ENCODE results near the gene C1orf115.
"Not testable (repeated sequence)": the region's sequence is repeated elsewhere in the genome, so short reads cannot be mapped to it uniquely, and the experiment has no call there.

Gene C1orf115

GRCh38 chr1:220683716-220684115, 6.4 kb upstream of the C1orf115 start:
- not testable (repeated sequence) for H3K4me3 Mint-ChIP-seq; H3K27ac Mint-ChIP-seq; H3K4me1 Mint-ChIP-seq (ENCODE audit: low read depth); H3K9me3 Mint-ChIP-seq; DNase-seq (ENCODE audit: low spot score); H3K36me3 Mint-ChIP-seq (ENCODE audit: low read depth); H3K27me3 Mint-ChIP-seq (ENCODE audit: low read depth)

GRCh38 chr1:220684890-220685289, 5.3 kb upstream of the C1orf115 start:
- no peak overlapping the region for H3K4me3 Mint-ChIP-seq

GRCh38 chr1:220685879-220686278, 4.3 kb upstream of the C1orf115 start:
- no peak for DNase-seq (ENCODE audit: low spot score)
- Mint-ChIP-seq H3K36me3 (ENCODE audit: low read depth) (no peaks in the 10 kb centered on the region), H3K4me3 (no peak overlapping the region), H3K27ac (no peak overlapping the region), H3K4me1 (ENCODE audit: low read depth) (peaks cover 4% of the 10 kb centered on the region), H3K27me3 (ENCODE audit: low read depth) (peaks cover 8% of the 10 kb centered on the region), H3K9me3 (no peaks in the 10 kb centered on the region)

More at GRCh38 chr1:220684890-220685289, 5.3 kb upstream of the C1orf115 start:
- DNase-seq (ENCODE audit: low spot score) = no peak
- H3K36me3 Mint-ChIP-seq (ENCODE audit: low read depth) = no peaks in the 10 kb centered on the region
- peaks cover 3% of the 10 kb centered on the region for H3K4me1 Mint-ChIP-seq (ENCODE audit: low read depth)
- H3K27me3 Mint-ChIP-seq (ENCODE audit: low read depth) = peaks cover 3% of the 10 kb centered on the region
- H3K9me3 Mint-ChIP-seq = no peaks in the 10 kb centered on the region
- H3K27ac Mint-ChIP-seq = no peak overlapping the region

- Mint-ChIP-seq H3K4me3 (no peak overlapping the region), H3K27ac (no peak overlapping the region), H3K27me3 (ENCODE audit: low read depth) (peaks cover 24% of the 10 kb centered on the region), H3K36me3 (ENCODE audit: low read depth) (no peaks in the 10 kb centered on the region), H3K4me1 (ENCODE audit: low read depth) (peaks cover 6% of the 10 kb centered on the region), H3K9me3 (no peaks in the 10 kb centered on the region)
- DNase-seq (ENCODE audit: low spot score) = no peak
Observed at GRCh38 chr1:220687809-220688208, 2.4 kb upstream of the C1orf115 start.

- Mint-ChIP-seq H3K36me3 (ENCODE audit: low read depth) (no peaks in the 10 kb centered on the region), H3K27me3 (ENCODE audit: low read depth) (peaks cover 29% of the 10 kb centered on the region), H3K4me1 (ENCODE audit: low read depth) (peaks cover 6% of the 10 kb centered on the region), H3K4me3 (peak overlapping the region; percentile 80), H3K9me3 (no peaks in the 10 kb centered on the region), H3K27ac (no peak overlapping the region)
- DNase-seq (ENCODE audit: low spot score) = no peak
Observed at GRCh38 chr1:220689666-220690065, 497 bp upstream of the C1orf115 start.

GRCh38 chr1:220691053-220691684, 1.0 kb downstream of the C1orf115 start:
- Mint-ChIP-seq H3K9me3 (no peaks in the 10 kb centered on the region), H3K4me1 (ENCODE audit: low read depth) (peaks cover 6% of the 10 kb centered on the region), H3K4me3 (peak overlapping the region; percentile 43), H3K27ac (no peak overlapping the region), H3K36me3 (ENCODE audit: low read depth) (no peaks in the 10 kb centered on the region), H3K27me3 (ENCODE audit: low read depth) (peaks cover 29% of the 10 kb centered on the region)
- DNase-seq (ENCODE audit: low spot score) = no peak

GRCh38 chr1:220692436-220693228, 2.5 kb downstream of the C1orf115 start:
- Mint-ChIP-seq H3K4me1 (ENCODE audit: low read depth) (peaks cover 6% of the 10 kb centered on the region), H3K4me3 (no peak overlapping the region), H3K36me3 (ENCODE audit: low read depth) (no peaks in the 10 kb centered on the region), H3K27ac (no peak overlapping the region), H3K9me3 (no peaks in the 10 kb centered on the region), H3K27me3 (ENCODE audit: low read depth) (peaks cover 29% of the 10 kb centered on the region)
- DNase-seq (ENCODE audit: low spot score) = no peak

- Mint-ChIP-seq H3K27me3 (ENCODE audit: low read depth) (peaks cover 26% of the 10 kb centered on the region), H3K4me3 (no peak overlapping the region), H3K4me1 (ENCODE audit: low read depth) (peaks cover 3% of the 10 kb centered on the region), H3K36me3 (ENCODE audit: low read depth) (no peaks in the 10 kb centered on the region), H3K9me3 (no peaks in the 10 kb centered on the region), H3K27ac (no peak overlapping the region)
- DNase-seq (ENCODE audit: low spot score) = no peak
Observed at GRCh38 chr1:220694866-220695382, 4.8 kb downstream of the C1orf115 start.

- Mint-ChIP-seq H3K9me3 (no peaks in the 10 kb centered on the region), H3K27ac (no peak overlapping the region), H3K36me3 (ENCODE audit: low read depth) (no peaks in the 10 kb centered on the region), H3K4me3 (no peak overlapping the region), H3K4me1 (ENCODE audit: low read depth) (peaks cover 2% of the 10 kb centered on the region), H3K27me3 (ENCODE audit: low read depth) (peaks cover 23% of the 10 kb centered on the region)
- no peak for DNase-seq (ENCODE audit: low spot score)
Observed at GRCh38 chr1:220695426-220695825, 5.3 kb downstream of the C1orf115 start.

GRCh38 chr1:220696226-220696862, 6.2 kb downstream of the C1orf115 start:
- peaks cover 16% of the 10 kb centered on the region for H3K27me3 Mint-ChIP-seq (ENCODE audit: low read depth)
- no peaks in the 10 kb centered on the region for H3K36me3 Mint-ChIP-seq (ENCODE audit: low read depth)
- no peaks in the 10 kb centered on the region for H3K9me3 Mint-ChIP-seq
- no peak for DNase-seq (ENCODE audit: low spot score)
- H3K4me3 Mint-ChIP-seq = no peak overlapping the region
- no peak overlapping the region for H3K27ac Mint-ChIP-seq
- no peaks in the 10 kb centered on the region for H3K4me1 Mint-ChIP-seq (ENCODE audit: low read depth)

GRCh38 chr1:220696863-220697231, 6.7 kb downstream of the C1orf115 start:
- H3K36me3 Mint-ChIP-seq (ENCODE audit: low read depth) = no peaks in the 10 kb centered on the region
- no peak for DNase-seq (ENCODE audit: low spot score)

GRCh38 chr1:220697326-220697725, 7.2 kb downstream of the C1orf115 start:
- Mint-ChIP-seq H3K4me3 (no peak overlapping the region), H3K4me1 (ENCODE audit: low read depth) (peaks cover 3% of the 10 kb centered on the region), H3K9me3 (no peaks in the 10 kb centered on the region), H3K27me3 (ENCODE audit: low read depth) (peaks cover 15% of the 10 kb centered on the region), H3K27ac (no peak overlapping the region), H3K36me3 (ENCODE audit: low read depth) (no peaks in the 10 kb centered on the region)
- DNase-seq (ENCODE audit: low spot score) = no peak

More at GRCh38 chr1:220696863-220697231, 6.7 kb downstream of the C1orf115 start:
- peaks cover 12% of the 10 kb centered on the region for H3K27me3 Mint-ChIP-seq (ENCODE audit: low read depth)
- H3K4me3 Mint-ChIP-seq = no peak overlapping the region
- no peaks in the 10 kb centered on the region for H3K9me3 Mint-ChIP-seq
- H3K27ac Mint-ChIP-seq = no peak overlapping the region
- H3K4me1 Mint-ChIP-seq (ENCODE audit: low read depth) = no peaks in the 10 kb centered on the region

- Mint-ChIP-seq H3K4me3 (no peak overlapping the region), H3K36me3 (ENCODE audit: low read depth) (no peaks in the 10 kb centered on the region), H3K27ac (no peak overlapping the region), H3K4me1 (ENCODE audit: low read depth) (peaks cover 3% of the 10 kb centered on the region), H3K27me3 (ENCODE audit: low read depth) (peaks cover 8% of the 10 kb centered on the region), H3K9me3 (no peaks in the 10 kb centered on the region)
- no peak for DNase-seq (ENCODE audit: low spot score)
Observed at GRCh38 chr1:220698607-220699016, 8.4 kb downstream of the C1orf115 start.

- H3K36me3 Mint-ChIP-seq (ENCODE audit: low read depth) = no peaks in the 10 kb centered on the region
- H3K4me3 Mint-ChIP-seq = no peak overlapping the region
- no peak for DNase-seq (ENCODE audit: low spot score)
- no peaks in the 10 kb centered on the region for H3K9me3 Mint-ChIP-seq
- H3K27me3 Mint-ChIP-seq (ENCODE audit: low read depth) = peaks cover 7% of the 10 kb centered on the region
- H3K4me1 Mint-ChIP-seq (ENCODE audit: low read depth) = peaks cover 3% of the 10 kb centered on the region
- no peak overlapping the region for H3K27ac Mint-ChIP-seq
Observed at GRCh38 chr1:220699044-220699443, 8.9 kb downstream of the C1orf115 start.
